Liver (tissue), 9 donors: Measurements from ENCODE around the gene TTC12. TPM values are rescaled to one million over a fixed set of nuclear protein-coding genes. Genes with fewer than 3 reads are reported as not detected.

Source experiments
- DNase-seq: peaks from one replicate; pipeline ENCODE4 v3.0.0-alpha.2; 2017; ENCODE audit warnings: low spot score
- H3K27ac ChIP-seq, 2 donors: one replicate each; pipeline ENCODE4 v1.7.0; 2013; ENCODE audit warnings: inconsistent platforms in 2 of 2, low read length in 2 of 2, control low read depth in 1 of 2, low read depth in 1 of 2, mild to moderate bottlenecking in 1 of 2
- H3K27me3 ChIP-seq, 4 donors: one replicate each; pipeline versions ENCODE4 v1.6.1 to v1.7.0; 2013; ENCODE audit warnings: low read length in 3 of 4, inconsistent platforms in 1 of 4, mild to moderate bottlenecking in 1 of 4, moderate library complexity in 1 of 4; ENCODE audit not compliant: control insufficient read depth in 4 of 4, insufficient read depth in 4 of 4
- H3K36me3 ChIP-seq, 4 donors: one replicate each; pipeline versions ENCODE4 v1.6.1 to v1.7.0; 2013; ENCODE audit warnings: low read length in 3 of 4, mild to moderate bottlenecking in 3 of 4, low read depth in 1 of 4, moderate library complexity in 1 of 4; ENCODE audit not compliant: control insufficient read depth in 4 of 4, insufficient read depth in 3 of 4
- H3K4me1 ChIP-seq, 4 donors: one replicate each; pipeline versions ENCODE4 v1.6.1 to v1.7.0; 2013; ENCODE audit warnings: low read length in 3 of 4, mild to moderate bottlenecking in 3 of 4, moderate library complexity in 1 of 4; ENCODE audit not compliant: control insufficient read depth in 4 of 4, insufficient read depth in 4 of 4
- H3K4me3 ChIP-seq, 3 donors: one replicate each; pipeline versions ENCODE4 v1.6.1 to v1.7.0; 2013; ENCODE audit warnings: low read length in 3 of 3, control low read depth in 1 of 3, low read depth in 1 of 3, mild to moderate bottlenecking in 1 of 3
- H3K9ac ChIP-seq, 2 donors: one replicate each; pipeline ENCODE4 v1.7.0; 2013; ENCODE audit warnings: low read length in 2 of 2, mild to moderate bottlenecking in 2 of 2, moderate library complexity in 2 of 2, control low read depth in 1 of 2, low read depth in 1 of 2
- H3K9me3 ChIP-seq, 4 donors: one replicate each; pipeline versions ENCODE4 v1.6.1 to v1.7.0; 2013; ENCODE audit warnings: low read length in 3 of 4; ENCODE audit not compliant: control insufficient read depth in 4 of 4
- EGR1 ChIP-seq, 2 donors: IDR thresholded peaks; 2 replicates each; pipeline ENCODE4 v1.6.1; 2016 to 2018; ENCODE audit warnings: antibody characterized with exemption in 2 of 2, low read depth in 2 of 2
- FOXA1 ChIP-seq: IDR thresholded peaks from 2 replicates; pipeline ENCODE4 v1.6.1; 2016; ENCODE audit warnings: antibody characterized with exemption
- FOXA2 ChIP-seq: IDR thresholded peaks from 2 replicates; pipeline ENCODE4 v1.6.1; 2016; ENCODE audit warnings: antibody characterized with exemption
- GABPA ChIP-seq, 2 donors: IDR thresholded peaks in 1 of 2; conservative IDR thresholded peaks in 1 of 2; 2 replicates each; pipeline ENCODE4 v1.6.1; 2016; ENCODE audit warnings: antibody characterized with exemption in 2 of 2, mild to moderate bottlenecking in 1 of 2, moderate library complexity in 1 of 2
- HNF4A ChIP-seq, 2 donors: conservative IDR thresholded peaks; 2 replicates each; pipeline ENCODE4 v1.6.1; 2016; ENCODE audit warnings: antibody characterized with exemption in 2 of 2, mild to moderate bottlenecking in 2 of 2
- HNF4G ChIP-seq: IDR thresholded peaks from 2 replicates; pipeline ENCODE4 v1.6.1; 2016; ENCODE audit warnings: antibody characterized with exemption
- JUND ChIP-seq, 2 donors: IDR thresholded peaks; 2 replicates each; pipeline ENCODE4 v1.6.1; 2016; ENCODE audit warnings: antibody characterized with exemption in 2 of 2
- NR2F2 ChIP-seq: IDR thresholded peaks from 2 replicates; pipeline ENCODE4 v1.6.1; 2016; ENCODE audit warnings: antibody characterized with exemption
- RAD21 ChIP-seq, 2 donors: IDR thresholded peaks; 2 replicates each; pipeline ENCODE4 v1.6.1; 2016; ENCODE audit warnings: antibody characterized with exemption in 2 of 2, mild to moderate bottlenecking in 2 of 2
- SP1 ChIP-seq: IDR thresholded peaks from 2 replicates; pipeline ENCODE4 v1.6.1; 2018; ENCODE audit warnings: antibody characterized with exemption, mild to moderate bottlenecking
- WGBS: extraction: QIAGEN DNeasy Blood & Tissue Kit; methylation state at CpG from one replicate; pipeline ENCODE4 v1.1.7; 2013; 5-methylcytosine and 5-hydroxymethylcytosine counted together
- polyA plus RNA-seq, 2 donors: library from polyadenylated mRNA; stranded (reverse) in 1 of 2; unstranded in 1 of 2; fragments of 200-250 nt in 1 of 2; fragments of >200 nt in 1 of 2; fragmentation: Nextera tagmentation in 1 of 2; extraction: Ambion mirVana in 1 of 2; gene quantifications; one replicate each; pipeline versions ENCODE4 v1.2.1 to v1.2.3, GENCODE V29; 2013 to 2015
- total RNA-seq, 2 donors: library from RNA; depleted of rRNA; stranded (reverse); fragments of >200 nt; gene quantifications; one replicate each; pipeline ENCODE4 v1.2.3, GENCODE V29; 2014
- TF ChIP-seq, protein P1 (sequence below): IDR thresholded peaks from 2 replicates; pipeline ENCODE4 v1.6.1; 2016; ENCODE audit warnings: antibody characterized with exemption, mild to moderate bottlenecking
- TF ChIP-seq, protein P2 (sequence below): fragments of 150-350 bp; IDR thresholded peaks from 2 replicates; pipeline ENCODE4 v1.5.1; 2017; ENCODE audit warnings: improper control_type of control experiment, low read depth, low read length; ENCODE audit not compliant: missing input control
- donor health status: healthy.
- donor health status: healthy.
- donor health status: healthy.
- donor health status: healthy.
- donor health status: healthy.

Gene TTC12
- total and polyA plus RNA-seq, 4 donors, result 2.8 to 9.0 (median 4.3) TPM

DNA sequence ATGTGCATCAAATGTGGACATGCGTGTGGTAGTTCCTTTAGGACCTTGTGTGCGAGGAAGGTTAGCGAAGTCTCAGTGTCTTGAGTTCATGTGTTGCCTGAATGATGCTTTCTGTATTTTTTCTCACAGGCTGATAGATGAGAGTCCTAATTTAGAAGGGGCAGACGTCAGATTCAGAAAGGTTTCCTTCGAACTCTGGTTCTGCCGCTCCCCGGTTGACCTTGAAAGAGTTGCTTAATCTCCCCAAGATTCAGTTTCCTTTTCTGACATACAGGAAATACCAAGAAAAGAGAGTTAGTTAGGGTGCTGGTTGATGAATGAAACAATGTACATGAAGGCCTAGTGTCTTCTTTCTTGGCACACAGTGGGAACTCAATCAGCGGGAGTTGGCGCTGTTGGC is 35.9 kb upstream of the TTC12 start:
- Histone ChIP-seq H3K4me3 (no peak overlapping the region), H3K27ac (no peak overlapping the region), H3K36me3 (no peaks in the 10 kb centered on the region), H3K9me3 (no peaks in the 10 kb centered on the region), H3K27me3 (no peaks in the 10 kb centered on the region), H3K9ac (no peak overlapping the region), H3K4me1 (no peaks in the 10 kb centered on the region)
- no peak for DNase-seq
- WGBS, result 87% methylated on average over 9 of the region's 9 CpGs
- TF ChIP-seq GABPA (IDR thresholded peaks at IDR 0.05 in 1 of 2, conservative IDR thresholded peaks at IDR 0.05 in 1 of 2), result no peak
- no peak for TF ChIP-seq HNF4A (conservative IDR thresholded peaks at IDR 0.05)
- no peak for TF ChIP-seq EGR1 (IDR thresholded peaks at IDR 0.05; ENCODE audit: low read depth in 2 of 2)
- no peak for TF ChIP-seq NR2F2
- TF ChIP-seq SP1, result no peak
- no peak for TF ChIP-seq HNF4G

DNA sequence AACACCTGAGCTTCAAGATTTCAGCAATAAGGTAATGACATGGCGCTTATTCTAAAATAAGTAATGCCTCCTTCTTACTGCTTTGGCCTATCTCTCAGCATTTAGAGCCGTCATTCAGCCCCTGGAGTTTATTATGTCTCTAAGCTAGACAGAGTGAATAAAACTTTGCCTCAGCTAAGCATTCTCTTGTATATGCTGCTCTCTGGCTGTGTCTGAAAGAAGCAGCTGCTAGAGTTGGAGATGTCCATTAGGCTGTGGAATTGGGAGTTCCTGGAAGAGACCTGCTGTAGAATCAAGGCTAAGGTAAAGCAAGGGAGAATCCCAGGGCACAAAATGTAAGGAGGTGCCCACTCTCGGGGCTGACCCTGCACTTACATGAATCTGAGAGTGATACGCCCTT is 35.5 kb upstream of the TTC12 start:
- no peak overlapping the region for H3K4me3 ChIP-seq
- TF ChIP-seq RAD21 (IDR thresholded peaks at IDR 0.05) (peak in 1 of 2 donors; percentile 28), FOXA1 (no peak), EGR1 (IDR thresholded peaks at IDR 0.05; ENCODE audit: low read depth in 2 of 2) (no peak)
- WGBS, result 90% methylated on average over 4 of the region's 4 CpGs
- H3K27me3 ChIP-seq, result no peaks in the 10 kb centered on the region
- H3K36me3 ChIP-seq, result no peaks in the 10 kb centered on the region
- no peaks in the 10 kb centered on the region for H3K4me1 ChIP-seq
- H3K27ac ChIP-seq, result no peak overlapping the region
- no peak overlapping the region for H3K9ac ChIP-seq
- no peaks in the 10 kb centered on the region for H3K9me3 ChIP-seq
- no peak for DNase-seq

DNA sequence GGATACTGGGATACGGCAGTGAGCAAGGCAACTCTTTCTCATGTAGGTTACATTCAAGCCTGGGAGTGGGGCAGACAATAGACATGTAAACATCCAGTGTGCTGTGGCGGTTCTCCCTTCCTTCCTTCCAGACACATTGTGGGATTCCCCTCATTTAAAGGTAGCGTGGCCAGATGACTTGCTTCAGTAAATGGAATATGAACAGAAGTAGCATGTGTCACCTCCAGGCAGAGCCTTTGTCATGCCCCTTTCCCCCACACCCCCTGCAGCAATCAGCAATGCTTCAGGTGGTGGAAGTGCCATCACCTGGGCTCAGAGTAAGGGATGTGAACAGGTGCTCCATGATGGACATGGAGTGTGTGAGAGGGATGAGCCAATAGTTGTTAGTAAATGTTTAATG is 34.8 kb upstream of the TTC12 start:
- H3K9me3 ChIP-seq, result no peaks in the 10 kb centered on the region
- no peak overlapping the region for H3K4me3 ChIP-seq
- H3K27me3 ChIP-seq, result no peaks in the 10 kb centered on the region
- H3K9ac ChIP-seq, result no peak overlapping the region
- WGBS, result 89% methylated on average over 3 of the region's 3 CpGs
- H3K27ac ChIP-seq, result no peak overlapping the region
- H3K36me3 ChIP-seq, result no peaks in the 10 kb centered on the region
- no peak for DNase-seq
- H3K4me1 ChIP-seq, result no peaks in the 10 kb centered on the region
- no peak for TF ChIP-seq FOXA2
- no peak for TF ChIP-seq HNF4G
- TF ChIP-seq, protein P1, sequence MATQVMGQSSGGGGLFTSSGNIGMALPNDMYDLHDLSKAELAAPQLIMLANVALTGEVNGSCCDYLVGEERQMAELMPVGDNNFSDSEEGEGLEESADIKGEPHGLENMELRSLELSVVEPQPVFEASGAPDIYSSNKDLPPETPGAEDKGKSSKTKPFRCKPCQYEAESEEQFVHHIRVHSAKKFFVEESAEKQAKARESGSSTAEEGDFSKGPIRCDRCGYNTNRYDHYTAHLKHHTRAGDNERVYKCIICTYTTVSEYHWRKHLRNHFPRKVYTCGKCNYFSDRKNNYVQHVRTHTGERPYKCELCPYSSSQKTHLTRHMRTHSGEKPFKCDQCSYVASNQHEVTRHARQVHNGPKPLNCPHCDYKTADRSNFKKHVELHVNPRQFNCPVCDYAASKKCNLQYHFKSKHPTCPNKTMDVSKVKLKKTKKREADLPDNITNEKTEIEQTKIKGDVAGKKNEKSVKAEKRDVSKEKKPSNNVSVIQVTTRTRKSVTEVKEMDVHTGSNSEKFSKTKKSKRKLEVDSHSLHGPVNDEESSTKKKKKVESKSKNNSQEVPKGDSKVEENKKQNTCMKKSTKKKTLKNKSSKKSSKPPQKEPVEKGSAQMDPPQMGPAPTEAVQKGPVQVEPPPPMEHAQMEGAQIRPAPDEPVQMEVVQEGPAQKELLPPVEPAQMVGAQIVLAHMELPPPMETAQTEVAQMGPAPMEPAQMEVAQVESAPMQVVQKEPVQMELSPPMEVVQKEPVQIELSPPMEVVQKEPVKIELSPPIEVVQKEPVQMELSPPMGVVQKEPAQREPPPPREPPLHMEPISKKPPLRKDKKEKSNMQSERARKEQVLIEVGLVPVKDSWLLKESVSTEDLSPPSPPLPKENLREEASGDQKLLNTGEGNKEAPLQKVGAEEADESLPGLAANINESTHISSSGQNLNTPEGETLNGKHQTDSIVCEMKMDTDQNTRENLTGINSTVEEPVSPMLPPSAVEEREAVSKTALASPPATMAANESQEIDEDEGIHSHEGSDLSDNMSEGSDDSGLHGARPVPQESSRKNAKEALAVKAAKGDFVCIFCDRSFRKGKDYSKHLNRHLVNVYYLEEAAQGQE, result no peak
- no peak for TF ChIP-seq JUND (IDR thresholded peaks at IDR 0.05)
- TF ChIP-seq, protein P2, sequence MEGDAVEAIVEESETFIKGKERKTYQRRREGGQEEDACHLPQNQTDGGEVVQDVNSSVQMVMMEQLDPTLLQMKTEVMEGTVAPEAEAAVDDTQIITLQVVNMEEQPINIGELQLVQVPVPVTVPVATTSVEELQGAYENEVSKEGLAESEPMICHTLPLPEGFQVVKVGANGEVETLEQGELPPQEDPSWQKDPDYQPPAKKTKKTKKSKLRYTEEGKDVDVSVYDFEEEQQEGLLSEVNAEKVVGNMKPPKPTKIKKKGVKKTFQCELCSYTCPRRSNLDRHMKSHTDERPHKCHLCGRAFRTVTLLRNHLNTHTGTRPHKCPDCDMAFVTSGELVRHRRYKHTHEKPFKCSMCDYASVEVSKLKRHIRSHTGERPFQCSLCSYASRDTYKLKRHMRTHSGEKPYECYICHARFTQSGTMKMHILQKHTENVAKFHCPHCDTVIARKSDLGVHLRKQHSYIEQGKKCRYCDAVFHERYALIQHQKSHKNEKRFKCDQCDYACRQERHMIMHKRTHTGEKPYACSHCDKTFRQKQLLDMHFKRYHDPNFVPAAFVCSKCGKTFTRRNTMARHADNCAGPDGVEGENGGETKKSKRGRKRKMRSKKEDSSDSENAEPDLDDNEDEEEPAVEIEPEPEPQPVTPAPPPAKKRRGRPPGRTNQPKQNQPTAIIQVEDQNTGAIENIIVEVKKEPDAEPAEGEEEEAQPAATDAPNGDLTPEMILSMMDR, result no peak
